HG02571 (cell line): ENCODE measurements around the gene VEZF1.

ENCODE experiments used
- ATAC-seq: cut with Tn5 transposase; IDR thresholded peaks from one replicate; pipeline ENCODE4 v1.9.1; 2021; ENCODE audit warnings: mild to moderate bottlenecking, moderate library complexity; ENCODE audit not compliant: unreplicated experiment

Gene VEZF1

GRCh38 chr17:57930239-57930638, 57.8 kb downstream of the VEZF1 start:
- ATAC-seq: no peak

GRCh38 chr17:57929386-57929785, 58.7 kb downstream of the VEZF1 start:
- no peak for ATAC-seq

GRCh38 chr17:57928928-57929327, 59.1 kb downstream of the VEZF1 start:
- no peak for ATAC-seq

DNA sequence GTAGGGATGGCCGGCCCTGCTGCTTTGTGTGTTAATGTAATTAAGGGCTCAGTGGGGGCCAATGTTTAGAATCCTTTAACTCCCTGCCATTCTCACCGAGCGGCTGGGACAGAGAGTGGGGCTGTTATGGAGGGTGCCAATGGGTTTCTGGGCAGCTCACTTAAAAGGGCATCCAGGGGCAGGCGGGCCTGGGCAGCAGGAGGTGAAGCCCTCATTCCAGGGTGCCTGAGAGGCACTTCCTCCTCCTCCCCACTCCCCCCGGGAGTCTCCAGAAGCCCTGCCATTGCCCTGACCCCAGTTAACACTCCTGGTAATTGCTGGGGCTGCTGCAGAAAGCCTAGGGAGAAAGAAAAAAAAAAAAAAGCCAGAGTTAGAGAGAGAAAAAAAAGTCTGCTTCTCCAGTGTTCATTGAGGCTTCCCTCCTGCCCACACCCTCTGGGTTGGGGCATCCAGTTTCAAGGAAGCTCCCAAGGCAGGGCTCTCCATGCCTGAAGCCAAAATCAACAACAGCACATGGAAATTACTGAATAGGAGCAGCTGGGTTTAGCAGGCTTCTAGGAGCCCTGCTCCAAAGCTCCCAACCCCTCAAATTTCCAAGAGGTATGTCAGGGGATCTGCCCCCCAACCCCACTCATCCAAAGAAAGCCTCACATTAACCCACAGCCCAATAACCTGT, 60.9 kb downstream of the VEZF1 start:
- ATAC-seq: no peak

- ATAC-seq: no peak
These were observed 61.4 kb downstream of the VEZF1 start for GRCh38 chr17:57926723-57927047.

GRCh38 chr17:57925361-57925990, 62.6 kb downstream of the VEZF1 start:
- no peak for ATAC-seq

- ATAC-seq: no peak
These were observed 63.4 kb downstream of the VEZF1 start for GRCh38 chr17:57924677-57925076.
